ENCODE measurements around the gene SERTAD2. TPM values are rescaled to one million over a fixed set of nuclear protein-coding genes. Genes with fewer than 3 reads are reported as not detected.

Gene SERTAD2
- total and polyA plus RNA-seq, 2 of the 4 experiments (the other 2 are of a cell fraction) = 5.0 to 11.0 TPM

GRCh38 chr2:64637931-64638330 is 15.8 kb downstream of the SERTAD2 start:
- H2BK20ac ChIP-seq (ENCODE audit: low read depth, low read length) = no peak overlapping the region
- no peak overlapping the region for H3K14ac ChIP-seq (replicated peaks; ENCODE audit: low read depth, low read length)
- no peak overlapping the region for H2AK9ac ChIP-seq (replicated peaks; ENCODE audit: low read depth, low read length, poor library complexity)
- no peak overlapping the region for H3K9ac ChIP-seq (ENCODE audit: low read depth, low read length)
- no peak overlapping the region for H2BK5ac ChIP-seq (ENCODE audit: low read depth, low read length, poor library complexity, severe bottlenecking)
- H3K4me2 ChIP-seq (ENCODE audit: low read depth, low read length) = no peak overlapping the region
- POLR2A ChIA-PET (ENCODE audit: unreplicated experiment) = no interaction called here
- H2AK5ac ChIP-seq (ENCODE audit: low read depth, low read length) = no peak overlapping the region
- dilution Hi-C loops (cut with HindIII; ENCODE audit: low sequenced_read_pairs, unreplicated experiment) = no loop called here
- WGBS, 2 experiments (ENCODE audit: extremely low coverage in 2 of 2, insufficient read length in 1 of 2) = no CpG with 5 or more reads among the region's 5 CpGs
- CTCF ChIA-PET = interaction anchor here (0.5 kb wide), 1 partner anchor 372 kb away, joined by 3 read pairs; no protein-coding TSS in a partner anchor
- H4K91ac ChIP-seq (ENCODE audit: insufficient read depth, low read depth, low read length) = no peak overlapping the region
- in situ Hi-C loops (cut with MboI; ENCODE audit: low sequenced_read_pairs) = no loop called here
- H3K9me3 ChIP-seq (ENCODE audit: control insufficient read depth, insufficient read depth, low read length) = no peaks in the 10 kb centered on the region
- DNase-seq (peak; percentile 31), ATAC-seq (ENCODE audit: low read depth) (no peak)
- peaks cover 15% of the 10 kb centered on the region for H3K4me1 ChIP-seq (ENCODE audit: control insufficient read depth, insufficient read depth, low read length)
- no peak overlapping the region for H3K4ac ChIP-seq (ENCODE audit: low read depth, low read length)
- H3K23ac ChIP-seq (ENCODE audit: low read depth, low read length) = no peak overlapping the region
- no TSS peak for BruUV-seq (replicated peaks)
- H4K5ac ChIP-seq (ENCODE audit: low read depth, low read length) = no peak overlapping the region
- intact Hi-C loops (cut with micrococcal nuclease) = no loop called here
- no peak overlapping the region for H2BK15ac ChIP-seq (ENCODE audit: low read depth, low read length)
- no peak overlapping the region for H3K4me3 ChIP-seq (ENCODE audit: insufficient read depth, low read depth, low read length)
- TF ChIP-seq USF2 (IDR thresholded peaks at IDR 0.05; ENCODE audit: low read depth, low read length) = no peak
- no peak for TF ChIP-seq CHD1 (IDR thresholded peaks at IDR 0.05; ENCODE audit: low read depth, low read length)
- TF ChIP-seq CEBPB (IDR thresholded peaks at IDR 0.05; ENCODE audit: low read depth, low read length) = no peak
- no peak for TF ChIP-seq FOS (IDR thresholded peaks at IDR 0.05; ENCODE audit: low read depth, low read length)
- TF ChIP-seq POLR2A (IDR thresholded peaks at IDR 0.05; ENCODE audit: low read depth, low read length) = no peak
- TF ChIP-seq SMC3 (IDR thresholded peaks at IDR 0.05; ENCODE audit: low read depth, low read length) = no peak
- no peak for TF ChIP-seq MAZ (IDR thresholded peaks at IDR 0.05; ENCODE audit: borderline replicate concordance, low read depth, low read length)
- H3K27ac ChIP-seq (ENCODE audit: insufficient read depth, low read length) = no peak overlapping the region
- H3K56ac ChIP-seq (ENCODE audit: extremely low read depth, insufficient read depth, low read length) = no peak overlapping the region
- H4K20me1 ChIP-seq (ENCODE audit: insufficient read depth, low read length) = peaks cover 67% of the 10 kb centered on the region
- H3K36me3 ChIP-seq (ENCODE audit: control insufficient read depth, insufficient read depth, low read length) = peaks cover 12% of the 10 kb centered on the region
- H2AFZ ChIP-seq (replicated peaks; ENCODE audit: low read length, poor library complexity) = no peak overlapping the region
- no peak overlapping the region for H2BK120ac ChIP-seq (ENCODE audit: low read depth, low read length)
- no peaks in the 10 kb centered on the region for H3K27me3 ChIP-seq (ENCODE audit: control insufficient read depth, insufficient read depth, low read length)
- no peak overlapping the region for H4K8ac ChIP-seq (ENCODE audit: low read depth in 2 of 2, low read length in 2 of 2)
- H3K18ac ChIP-seq (ENCODE audit: low read depth, low read length) = no peak overlapping the region
- peaks cover 24% of the 10 kb centered on the region for H3K9me1 ChIP-seq (ENCODE audit: insufficient read depth, low read length)
- H3K79me1 ChIP-seq (ENCODE audit: low read depth in 1 of 2, low read length in 2 of 2) = peaks cover 38 to 77% of the 10 kb centered on the region in 2 experiments
